Astrocyte of the spinal cord (primary cell): ENCODE measurements around the gene TEX264.

Experiments used
- DNase-seq: peaks from one replicate; pipeline ENCODE4 v3.0.0; 2011; ENCODE audit warnings: low read depth, low spot score
- H3K4me3 ChIP-seq: 2 replicates; pipeline ENCODE4 v1.5.1; 2011; ENCODE audit warnings: low read depth, mild to moderate bottlenecking, low read length, moderate library complexity
- in situ Hi-C: cut with HindIII; loops from 2 replicates; pipeline ENCODE4 v1.10.0; 2017; ENCODE audit warnings: low sequenced_read_pairs
- TF ChIP-seq, protein P1 (sequence below): IDR thresholded peaks from 2 replicates; pipeline ENCODE4 v1.5.1; 2012; ENCODE audit warnings: low read depth, mild to moderate bottlenecking, low read length, inconsistent platforms

Gene TEX264

GRCh38 chr3:51691949-51692348 lies 20.9 kb downstream of the TEX264 start:
- TF ChIP-seq, protein P1, sequence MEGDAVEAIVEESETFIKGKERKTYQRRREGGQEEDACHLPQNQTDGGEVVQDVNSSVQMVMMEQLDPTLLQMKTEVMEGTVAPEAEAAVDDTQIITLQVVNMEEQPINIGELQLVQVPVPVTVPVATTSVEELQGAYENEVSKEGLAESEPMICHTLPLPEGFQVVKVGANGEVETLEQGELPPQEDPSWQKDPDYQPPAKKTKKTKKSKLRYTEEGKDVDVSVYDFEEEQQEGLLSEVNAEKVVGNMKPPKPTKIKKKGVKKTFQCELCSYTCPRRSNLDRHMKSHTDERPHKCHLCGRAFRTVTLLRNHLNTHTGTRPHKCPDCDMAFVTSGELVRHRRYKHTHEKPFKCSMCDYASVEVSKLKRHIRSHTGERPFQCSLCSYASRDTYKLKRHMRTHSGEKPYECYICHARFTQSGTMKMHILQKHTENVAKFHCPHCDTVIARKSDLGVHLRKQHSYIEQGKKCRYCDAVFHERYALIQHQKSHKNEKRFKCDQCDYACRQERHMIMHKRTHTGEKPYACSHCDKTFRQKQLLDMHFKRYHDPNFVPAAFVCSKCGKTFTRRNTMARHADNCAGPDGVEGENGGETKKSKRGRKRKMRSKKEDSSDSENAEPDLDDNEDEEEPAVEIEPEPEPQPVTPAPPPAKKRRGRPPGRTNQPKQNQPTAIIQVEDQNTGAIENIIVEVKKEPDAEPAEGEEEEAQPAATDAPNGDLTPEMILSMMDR: no peak
- no peak overlapping the region for H3K4me3 ChIP-seq
- no peak for DNase-seq
- in situ Hi-C loops: no loop called here

DNA sequence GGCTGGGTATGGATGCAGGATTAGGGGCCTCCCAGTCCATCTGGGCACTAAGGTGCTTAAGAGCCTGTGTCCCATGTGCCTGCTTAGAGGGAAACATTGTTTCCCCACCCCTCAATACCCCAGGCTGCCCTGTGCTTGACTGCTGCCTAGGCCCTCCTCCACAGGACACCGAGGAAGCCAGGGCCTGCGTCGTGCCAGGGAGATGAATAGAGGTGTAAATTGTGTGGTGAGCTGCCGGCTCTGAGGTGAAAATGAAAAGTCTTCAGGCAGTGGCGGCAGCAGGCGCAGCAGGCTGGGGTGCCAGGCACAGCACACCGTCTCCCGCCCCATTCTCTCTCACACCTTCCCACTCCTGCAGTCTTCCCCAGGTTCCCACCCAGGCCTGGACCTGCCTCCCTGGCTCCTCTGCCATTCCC lies 21.9 kb downstream of the TEX264 start:
- TF ChIP-seq, protein P1: no peak
- DNase-seq: no peak
- in situ Hi-C loops: no loop called here
- H3K4me3 ChIP-seq: no peak overlapping the region

- in situ Hi-C loops: no loop called here
Measured at GRCh38 chr3:51696954-51697353, 25.9 kb downstream of the TEX264 start.

DNA sequence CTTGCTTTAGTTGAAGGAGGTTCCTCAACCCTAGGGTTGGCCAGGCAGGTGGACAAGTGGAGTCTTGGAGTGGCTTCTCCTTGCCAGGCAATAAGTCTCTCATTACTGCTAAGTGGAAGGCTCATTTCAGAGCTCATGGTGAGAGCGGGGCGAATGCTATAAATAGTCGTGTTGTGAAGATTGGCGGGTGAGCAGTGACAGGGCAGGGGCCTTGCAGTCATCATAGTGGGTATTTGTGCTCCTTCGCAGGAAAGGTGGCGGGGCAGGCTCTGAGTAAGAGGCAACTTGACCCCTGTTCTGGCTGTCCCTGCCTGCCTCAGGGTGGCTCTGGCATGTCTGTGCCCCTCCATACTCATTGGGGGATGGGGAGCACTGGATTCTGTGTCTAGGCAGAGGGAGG lies 27.2 kb downstream of the TEX264 start:
- TF ChIP-seq, protein P1: no peak
- H3K4me3 ChIP-seq: no peak overlapping the region
- DNase-seq: no peak
- in situ Hi-C loops: no loop called here

More at GRCh38 chr3:51696954-51697353, 25.9 kb downstream of the TEX264 start:
- H3K4me3 ChIP-seq: no peak overlapping the region
- DNase-seq: no peak
- TF ChIP-seq, protein P1: no peak

- no peak for DNase-seq
- in situ Hi-C loops: no loop called here
- H3K4me3 ChIP-seq: no peak overlapping the region
- TF ChIP-seq, protein P1: no peak
Measured at GRCh38 chr3:51700403-51700802, 29.4 kb downstream of the TEX264 start.

GRCh38 chr3:51702156-51702555 lies 31.1 kb downstream of the TEX264 start:
- TF ChIP-seq, protein P1: no peak
- H3K4me3 ChIP-seq: no peak overlapping the region
- no peak for DNase-seq
- in situ Hi-C loops: no loop called here
